GM18951 (cell line): ENCODE data around the gene CACNA1D.

ENCODE experiments used
- POLR2A ChIP-seq: IDR thresholded peaks from 4 replicates; pipeline ENCODE4 v1.6.1; 2011; ENCODE audit warnings: mild to moderate bottlenecking; ENCODE audit not compliant: insufficient read length, insufficient read depth; ENCODE audit errors: extremely low read depth
- in situ Hi-C: fragments of 300-500 bp; cut with MboI; formaldehyde crosslinking; loops from one replicate; pipeline ENCODE4 v1.12.0; 2022; ENCODE audit warnings: low sequenced_read_pairs, mixed read lengths, inconsistent platforms; ENCODE audit not compliant: unreplicated experiment

The CACNA1D gene

GRCh38 chr3:53715815-53716483 is 221.5 kb downstream of the CACNA1D start:
- in situ Hi-C loops: loop anchor here (10.0 kb wide), 1 partner anchor 341 kb away; no protein-coding TSS in a partner anchor
- TF ChIP-seq POLR2A: no peak

- TF ChIP-seq POLR2A: no peak
These were observed 222.6 kb downstream of the CACNA1D start for GRCh38 chr3:53716998-53717397.

GRCh38 chr3:53718462-53718861 is 224.1 kb downstream of the CACNA1D start:
- no peak for TF ChIP-seq POLR2A
- in situ Hi-C loops: loop anchor here (10.0 kb wide), 1 partner anchor 344 kb away; no protein-coding TSS in a partner anchor

More at GRCh38 chr3:53716998-53717397, 222.6 kb downstream of the CACNA1D start:
- in situ Hi-C loops: loop anchor here (10.0 kb wide), 1 partner anchor 342 kb away; no protein-coding TSS in a partner anchor

GRCh38 chr3:53719796-53720195 is 225.4 kb downstream of the CACNA1D start:
- TF ChIP-seq POLR2A: no peak
- in situ Hi-C loops: loop anchor here (10.0 kb wide), 1 partner anchor 345 kb away; no protein-coding TSS in a partner anchor

- no peak for TF ChIP-seq POLR2A
These were observed 227.0 kb downstream of the CACNA1D start for GRCh38 chr3:53721187-53722119.

GRCh38 chr3:53724566-53724965 is 230.2 kb downstream of the CACNA1D start:
- TF ChIP-seq POLR2A: no peak
- in situ Hi-C loops: no loop called here

More at GRCh38 chr3:53721187-53722119, 227.0 kb downstream of the CACNA1D start:
- in situ Hi-C loops: no loop called here

- in situ Hi-C loops: no loop called here
- no peak for TF ChIP-seq POLR2A
These were observed 231.1 kb downstream of the CACNA1D start for GRCh38 chr3:53725387-53725995.

- no peak for TF ChIP-seq POLR2A
- in situ Hi-C loops: no loop called here
These were observed 232.2 kb downstream of the CACNA1D start for GRCh38 chr3:53726643-53727042.

- in situ Hi-C loops: no loop called here
- TF ChIP-seq POLR2A: no peak
These were observed 234.2 kb downstream of the CACNA1D start for GRCh38 chr3:53728606-53729005.

GRCh38 chr3:53729159-53729558 is 234.7 kb downstream of the CACNA1D start:
- no peak for TF ChIP-seq POLR2A
- in situ Hi-C loops: no loop called here

GRCh38 chr3:53729618-53730017 is 235.2 kb downstream of the CACNA1D start:
- TF ChIP-seq POLR2A: no peak
- in situ Hi-C loops: no loop called here

GRCh38 chr3:53730576-53730975 is 236.2 kb downstream of the CACNA1D start:
- no peak for TF ChIP-seq POLR2A
- in situ Hi-C loops: no loop called here
